RWPE2 (cell line): Measurements from ENCODE around the gene OXER1.

Experiments used
- ATAC-seq: fragments of 200-7000 bp; cut with Tn5 transposase; 3 replicates; pipeline ENCODE4 v1.9.1; 2021; ENCODE audit warnings: low read depth
- DNase-seq: peaks from one replicate; pipeline ENCODE4 v3.0.0-alpha.2; 2020; ENCODE audit warnings: low spot score
- H3K27ac ChIP-seq: fragments of 450-650 bp; 2 replicates; pipeline ENCODE4 v1.5.1; 2017; ENCODE audit warnings: mild to moderate bottlenecking; ENCODE audit not compliant: poor library complexity, severe bottlenecking
- H3K27me3 ChIP-seq: fragments of 250-450 bp; sonication (Bioruptor Pico); 2 replicates; pipeline ENCODE4 v1.5.1; 2021; ENCODE audit warnings: mild to moderate bottlenecking, moderate library complexity; ENCODE audit not compliant: insufficient read depth, poor library complexity, severe bottlenecking
- H3K36me3 ChIP-seq: fragments of 250-450 bp; sonication (Bioruptor Pico); 2 replicates; pipeline ENCODE4 v1.5.1; 2020; ENCODE audit warnings: low read depth, mild to moderate bottlenecking, moderate library complexity
- H3K4me1 ChIP-seq: fragments of 250-450 bp; sonication (Bioruptor Pico); 2 replicates; pipeline ENCODE4 v1.5.1; 2021; ENCODE audit warnings: mild to moderate bottlenecking, moderate library complexity; ENCODE audit not compliant: insufficient read depth, poor library complexity, severe bottlenecking
- H3K4me3 ChIP-seq: fragments of 250-450 bp; sonication (Bioruptor Pico); 2 replicates; pipeline ENCODE4 v1.5.1; 2021; ENCODE audit warnings: mild to moderate bottlenecking, moderate library complexity; ENCODE audit not compliant: severe bottlenecking
- H3K9me3 ChIP-seq: fragments of 250-450 bp; sonication (Bioruptor Pico); 2 replicates; pipeline ENCODE4 v1.5.1; 2021; ENCODE audit warnings: mild to moderate bottlenecking, moderate library complexity; ENCODE audit not compliant: severe bottlenecking
- TF ChIP-seq, protein P1 (sequence below): fragments of 450-650 bp; IDR thresholded peaks from one replicate; pipeline ENCODE4 v1.5.1; 2017; ENCODE audit warnings: mild to moderate bottlenecking, moderate library complexity; ENCODE audit not compliant: poor library complexity, severe bottlenecking

OXER1 gene

DNA sequence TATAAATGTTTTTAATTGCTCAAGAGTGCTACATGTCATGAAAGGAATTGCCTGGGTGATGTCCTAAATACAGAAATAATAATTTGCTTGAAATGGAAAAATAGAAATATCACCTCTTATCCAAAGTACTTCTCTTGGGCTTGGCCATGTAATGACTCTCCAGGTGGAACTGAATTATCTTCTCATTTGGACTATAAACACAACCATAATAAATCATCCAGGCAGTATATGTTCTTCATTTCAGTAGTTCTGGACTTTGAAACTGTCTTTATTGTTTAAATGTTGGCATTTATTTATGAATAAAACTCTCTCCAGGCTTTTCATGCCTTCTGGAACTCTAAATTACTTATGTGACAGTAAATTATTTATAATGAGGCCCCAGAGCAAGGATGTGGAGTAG, 40.5 kb downstream of the OXER1 start:
- H3K36me3 ChIP-seq = no peaks in the 10 kb centered on the region
- TF ChIP-seq, protein P1, sequence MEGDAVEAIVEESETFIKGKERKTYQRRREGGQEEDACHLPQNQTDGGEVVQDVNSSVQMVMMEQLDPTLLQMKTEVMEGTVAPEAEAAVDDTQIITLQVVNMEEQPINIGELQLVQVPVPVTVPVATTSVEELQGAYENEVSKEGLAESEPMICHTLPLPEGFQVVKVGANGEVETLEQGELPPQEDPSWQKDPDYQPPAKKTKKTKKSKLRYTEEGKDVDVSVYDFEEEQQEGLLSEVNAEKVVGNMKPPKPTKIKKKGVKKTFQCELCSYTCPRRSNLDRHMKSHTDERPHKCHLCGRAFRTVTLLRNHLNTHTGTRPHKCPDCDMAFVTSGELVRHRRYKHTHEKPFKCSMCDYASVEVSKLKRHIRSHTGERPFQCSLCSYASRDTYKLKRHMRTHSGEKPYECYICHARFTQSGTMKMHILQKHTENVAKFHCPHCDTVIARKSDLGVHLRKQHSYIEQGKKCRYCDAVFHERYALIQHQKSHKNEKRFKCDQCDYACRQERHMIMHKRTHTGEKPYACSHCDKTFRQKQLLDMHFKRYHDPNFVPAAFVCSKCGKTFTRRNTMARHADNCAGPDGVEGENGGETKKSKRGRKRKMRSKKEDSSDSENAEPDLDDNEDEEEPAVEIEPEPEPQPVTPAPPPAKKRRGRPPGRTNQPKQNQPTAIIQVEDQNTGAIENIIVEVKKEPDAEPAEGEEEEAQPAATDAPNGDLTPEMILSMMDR = no peak
- H3K27ac ChIP-seq = no peak overlapping the region
- H3K4me1 ChIP-seq = no peaks in the 10 kb centered on the region
- DNase-seq (no peak), ATAC-seq (no peak)
- no peak overlapping the region for H3K4me3 ChIP-seq
- H3K27me3 ChIP-seq = no peaks in the 10 kb centered on the region
- H3K9me3 ChIP-seq = no peaks in the 10 kb centered on the region

DNA sequence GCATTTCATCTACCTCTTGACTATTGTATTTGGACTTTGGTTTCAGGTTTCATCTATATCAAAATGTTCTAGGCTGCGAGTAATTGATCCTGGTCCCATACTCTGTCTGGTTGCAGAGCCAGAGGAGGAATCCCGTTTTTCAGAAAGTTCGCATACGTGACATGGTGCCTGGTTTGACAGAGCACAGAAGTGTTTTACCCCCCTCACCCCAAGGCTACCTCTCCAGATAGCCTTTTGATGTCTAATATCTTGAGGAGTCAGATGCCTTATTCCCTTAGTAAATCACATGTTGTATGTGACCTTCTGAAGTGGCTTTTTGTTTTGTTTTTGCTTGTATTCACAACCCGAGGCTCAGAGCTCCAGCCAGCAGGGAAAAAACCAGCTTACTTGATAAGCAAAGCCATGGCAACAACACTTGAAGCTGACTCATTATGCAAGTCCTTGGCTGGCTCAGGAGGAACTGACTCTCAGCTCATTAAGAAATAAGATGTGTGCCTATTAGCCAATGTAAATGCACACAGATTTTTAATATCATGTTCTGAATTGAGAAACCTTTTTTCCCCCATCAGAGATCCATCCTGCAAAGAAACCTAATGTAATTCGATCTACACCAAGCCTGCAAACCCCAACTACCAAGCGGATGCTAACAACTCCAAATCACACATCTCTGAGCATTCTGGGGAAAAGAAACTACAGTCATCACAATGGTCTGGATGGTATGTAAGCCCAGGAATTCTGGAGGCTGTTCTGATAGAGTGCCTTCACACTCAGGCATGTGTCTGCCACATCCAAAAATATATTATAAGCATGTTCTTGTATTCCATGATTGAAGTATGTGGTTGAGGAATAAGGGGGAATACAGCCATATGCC, 41.4 kb downstream of the OXER1 start:
- Histone ChIP-seq H3K27ac (no peak overlapping the region), H3K9me3 (no peaks in the 10 kb centered on the region), H3K4me1 (no peaks in the 10 kb centered on the region), H3K36me3 (no peaks in the 10 kb centered on the region), H3K4me3 (no peak overlapping the region), H3K27me3 (no peaks in the 10 kb centered on the region)
- ATAC-seq (peak; percentile 46; the same call in 1 of the 3 replicates), DNase-seq (no peak)
- TF ChIP-seq, protein P1 = no peak

DNA sequence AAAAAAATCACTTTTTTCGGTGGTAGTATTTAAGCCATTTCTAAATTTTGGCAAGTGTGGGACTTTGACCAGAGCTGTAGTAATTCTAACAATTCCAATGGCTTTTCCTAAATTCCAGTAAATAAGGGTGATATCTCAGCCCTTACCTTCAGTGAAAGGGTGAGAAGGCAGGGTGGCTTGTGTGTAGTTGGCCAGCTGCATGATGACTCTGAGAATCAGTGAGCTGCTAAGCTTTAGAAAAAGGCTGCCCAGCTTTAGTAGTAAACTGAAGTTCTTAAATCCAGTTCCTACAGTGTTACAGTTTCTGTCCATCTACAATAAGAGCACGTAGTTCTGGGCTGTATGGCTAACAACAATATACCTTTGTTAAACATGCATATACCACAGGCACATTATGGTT, 42.0 kb downstream of the OXER1 start:
- Histone ChIP-seq H3K36me3 (no peaks in the 10 kb centered on the region), H3K4me1 (no peaks in the 10 kb centered on the region), H3K9me3 (no peaks in the 10 kb centered on the region), H3K4me3 (no peak overlapping the region), H3K27ac (no peak overlapping the region), H3K27me3 (no peaks in the 10 kb centered on the region)
- DNase-seq (no peak), ATAC-seq (no peak)
- TF ChIP-seq, protein P1 = no peak

DNA sequence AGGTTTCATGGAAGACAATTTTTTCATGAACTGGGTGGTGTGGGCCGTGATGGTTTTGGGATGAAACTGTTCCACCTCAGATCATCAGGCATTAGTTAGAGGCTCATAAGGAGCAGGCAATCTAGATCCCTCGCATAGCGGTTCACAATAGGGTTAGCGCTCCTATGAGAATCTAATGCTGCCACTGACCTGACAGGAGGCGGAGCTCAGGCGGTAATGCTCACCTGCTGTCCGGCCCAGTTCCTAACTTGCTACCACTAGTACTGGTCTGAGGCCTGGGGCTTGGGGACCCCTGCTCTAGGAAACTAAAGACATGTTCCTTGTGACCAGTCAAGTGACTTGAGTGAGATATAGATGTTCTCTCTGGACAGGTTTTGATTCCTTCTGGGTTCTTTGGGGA, 49.2 kb downstream of the OXER1 start:
- H3K27ac ChIP-seq = no peak overlapping the region
- TF ChIP-seq, protein P1 = no peak

DNA sequence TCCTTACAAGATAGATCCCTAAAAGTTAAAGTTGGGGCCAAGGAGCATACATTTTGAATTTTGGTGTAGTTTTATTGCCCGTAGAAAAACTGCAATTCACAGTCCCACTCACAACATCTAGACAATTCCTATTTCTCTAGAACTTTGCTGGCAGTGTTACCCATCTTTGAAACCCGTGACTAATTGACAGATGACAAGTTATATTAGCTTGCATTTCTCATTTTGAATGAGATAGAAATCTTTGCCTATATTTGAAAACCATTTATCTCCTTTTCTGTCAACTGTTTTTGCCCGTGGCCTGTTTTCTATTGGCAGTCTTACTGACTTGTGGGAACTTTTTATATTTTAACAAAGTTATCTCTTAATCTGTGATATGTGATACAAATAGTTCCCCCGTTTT, 50.0 kb downstream of the OXER1 start:
- no peaks in the 10 kb centered on the region for H3K36me3 ChIP-seq
- TF ChIP-seq, protein P1 = no peak
- no peak for DNase-seq

More for the DNA sequence above, 49.2 kb downstream of the OXER1 start:
- DNase-seq (no peak), ATAC-seq (no peak)
- H3K36me3 ChIP-seq = no peaks in the 10 kb centered on the region
- no peak overlapping the region for H3K4me3 ChIP-seq
- H3K4me1 ChIP-seq = no peaks in the 10 kb centered on the region
- no peaks in the 10 kb centered on the region for H3K27me3 ChIP-seq
- H3K9me3 ChIP-seq = no peaks in the 10 kb centered on the region

More for the DNA sequence above, 50.0 kb downstream of the OXER1 start:
- Histone ChIP-seq H3K4me1 (no peaks in the 10 kb centered on the region), H3K9me3 (no peaks in the 10 kb centered on the region), H3K27ac (no peak overlapping the region), H3K27me3 (no peaks in the 10 kb centered on the region), H3K4me3 (no peak overlapping the region)
- no peak for ATAC-seq
